ENCODE data around the gene RRAS.

The RRAS gene

GRCh38 chr19:49640113-49640898, at the start of gene RRAS:
TSS of gene RRAS (minus strand) at chr19:49640143. CDS start at chr19:49640098, 45 bp downstream.
- DNase-seq: peak; percentile 68 to 100 (median 98)

- peak in 32 of 51 donors; percentile 4 to 67 (median 35) for DNase-seq
Measured at GRCh38 chr19:49689133-49690078, 49.5 kb upstream of the RRAS start, which contains the start of gene ADM5. TSS of gene ADM5 (plus strand) at chr19:49689594. CDS start at chr19:49689838, 244 bp downstream.

- DNase-seq: no peak
Measured at GRCh38 chr19:49688531-49689132, 48.7 kb upstream of the RRAS start.

- no peak for DNase-seq
Measured at GRCh38 chr19:49687566-49688316, 47.8 kb upstream of the RRAS start.

GRCh38 chr19:49687150-49687549, 47.2 kb upstream of the RRAS start:
- DNase-seq: peak in 1 of 51 donors; percentile 36

GRCh38 chr19:49686503-49687088, 46.7 kb upstream of the RRAS start:
- no peak for DNase-seq

- DNase-seq: no peak
Measured at GRCh38 chr19:49685845-49686332, 45.9 kb upstream of the RRAS start.

GRCh38 chr19:49684983-49685553, 45.1 kb upstream of the RRAS start:
- DNase-seq: no peak

- DNase-seq: no peak
Measured at GRCh38 chr19:49684251-49684982, 44.5 kb upstream of the RRAS start.

- DNase-seq: no peak
Measured at GRCh38 chr19:49683814-49684250, 43.9 kb upstream of the RRAS start.

- no peak for DNase-seq
Measured at GRCh38 chr19:49682274-49682673, 42.3 kb upstream of the RRAS start.

- no peak for DNase-seq
Measured at GRCh38 chr19:49681830-49682229, 41.9 kb upstream of the RRAS start.

- DNase-seq: peak; percentile 24 to 93 (median 83)
Measured at GRCh38 chr19:49680421-49681351, 40.7 kb upstream of the RRAS start.

GRCh38 chr19:49679771-49680413, 39.9 kb upstream of the RRAS start:
- no peak for DNase-seq

GRCh38 chr19:49678985-49679770, 39.2 kb upstream of the RRAS start:
- no peak for DNase-seq

GRCh38 chr19:49677901-49678674, 38.1 kb upstream of the RRAS start:
- DNase-seq: peak in 39 of 51 donors; percentile 10 to 73 (median 40)

Data from hypothalamus (tissue), 51 donors.